Measurements from ENCODE around the gene CCDC178.

DNA sequence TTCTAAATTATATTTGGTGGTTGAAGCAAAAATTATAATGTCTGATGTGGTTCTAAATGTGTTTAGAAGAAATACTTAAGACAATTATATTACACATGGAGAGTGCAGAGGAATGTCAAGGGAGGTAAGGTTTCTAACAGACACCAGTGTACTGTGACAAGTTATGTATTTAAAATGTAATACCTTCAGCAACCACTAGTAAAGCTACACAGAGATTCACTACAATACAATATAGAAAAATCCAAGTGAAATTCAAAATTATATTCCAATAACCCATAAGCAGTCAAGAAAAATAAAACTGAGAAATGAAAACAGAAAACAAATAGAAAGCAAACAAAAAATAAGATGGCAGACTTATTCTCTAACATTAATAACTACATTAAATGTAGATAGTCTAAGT, 418.2 kb downstream of the CCDC178 start:
- TF ChIP-seq POLR2A (IDR thresholded peaks at IDR 0.05) = no peak
- no peak for TF ChIP-seq POLR2AphosphoS5 (IDR thresholded peaks at IDR 0.05)
- TF ChIP-seq, protein P1, sequence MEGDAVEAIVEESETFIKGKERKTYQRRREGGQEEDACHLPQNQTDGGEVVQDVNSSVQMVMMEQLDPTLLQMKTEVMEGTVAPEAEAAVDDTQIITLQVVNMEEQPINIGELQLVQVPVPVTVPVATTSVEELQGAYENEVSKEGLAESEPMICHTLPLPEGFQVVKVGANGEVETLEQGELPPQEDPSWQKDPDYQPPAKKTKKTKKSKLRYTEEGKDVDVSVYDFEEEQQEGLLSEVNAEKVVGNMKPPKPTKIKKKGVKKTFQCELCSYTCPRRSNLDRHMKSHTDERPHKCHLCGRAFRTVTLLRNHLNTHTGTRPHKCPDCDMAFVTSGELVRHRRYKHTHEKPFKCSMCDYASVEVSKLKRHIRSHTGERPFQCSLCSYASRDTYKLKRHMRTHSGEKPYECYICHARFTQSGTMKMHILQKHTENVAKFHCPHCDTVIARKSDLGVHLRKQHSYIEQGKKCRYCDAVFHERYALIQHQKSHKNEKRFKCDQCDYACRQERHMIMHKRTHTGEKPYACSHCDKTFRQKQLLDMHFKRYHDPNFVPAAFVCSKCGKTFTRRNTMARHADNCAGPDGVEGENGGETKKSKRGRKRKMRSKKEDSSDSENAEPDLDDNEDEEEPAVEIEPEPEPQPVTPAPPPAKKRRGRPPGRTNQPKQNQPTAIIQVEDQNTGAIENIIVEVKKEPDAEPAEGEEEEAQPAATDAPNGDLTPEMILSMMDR (IDR thresholded peaks at IDR 0.05 in 8 of 11, conservative IDR thresholded peaks at IDR 0.05 in 3 of 11) = no peak
